ENCODE results near the gene PLA2G4D.

GRCh38 chr15:42065468-42065867 is 28.9 kb downstream of the PLA2G4D start:
- TF ChIP-seq CTCF (IDR thresholded peaks at IDR 0.05), result no peak
- no peak for TF ChIP-seq POLR2AphosphoS5 (IDR thresholded peaks at IDR 0.05)
- TF ChIP-seq EP300 (IDR thresholded peaks at IDR 0.05), result no peak
- TF ChIP-seq POLR2A (IDR thresholded peaks at IDR 0.05), result no peak

All from suprapubic skin (tissue), 4 donors.